ENCODE measurements around the gene IKZF5.

The IKZF5 gene, protein sequence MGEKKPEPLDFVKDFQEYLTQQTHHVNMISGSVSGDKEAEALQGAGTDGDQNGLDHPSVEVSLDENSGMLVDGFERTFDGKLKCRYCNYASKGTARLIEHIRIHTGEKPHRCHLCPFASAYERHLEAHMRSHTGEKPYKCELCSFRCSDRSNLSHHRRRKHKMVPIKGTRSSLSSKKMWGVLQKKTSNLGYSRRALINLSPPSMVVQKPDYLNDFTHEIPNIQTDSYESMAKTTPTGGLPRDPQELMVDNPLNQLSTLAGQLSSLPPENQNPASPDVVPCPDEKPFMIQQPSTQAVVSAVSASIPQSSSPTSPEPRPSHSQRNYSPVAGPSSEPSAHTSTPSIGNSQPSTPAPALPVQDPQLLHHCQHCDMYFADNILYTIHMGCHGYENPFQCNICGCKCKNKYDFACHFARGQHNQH

DNA sequence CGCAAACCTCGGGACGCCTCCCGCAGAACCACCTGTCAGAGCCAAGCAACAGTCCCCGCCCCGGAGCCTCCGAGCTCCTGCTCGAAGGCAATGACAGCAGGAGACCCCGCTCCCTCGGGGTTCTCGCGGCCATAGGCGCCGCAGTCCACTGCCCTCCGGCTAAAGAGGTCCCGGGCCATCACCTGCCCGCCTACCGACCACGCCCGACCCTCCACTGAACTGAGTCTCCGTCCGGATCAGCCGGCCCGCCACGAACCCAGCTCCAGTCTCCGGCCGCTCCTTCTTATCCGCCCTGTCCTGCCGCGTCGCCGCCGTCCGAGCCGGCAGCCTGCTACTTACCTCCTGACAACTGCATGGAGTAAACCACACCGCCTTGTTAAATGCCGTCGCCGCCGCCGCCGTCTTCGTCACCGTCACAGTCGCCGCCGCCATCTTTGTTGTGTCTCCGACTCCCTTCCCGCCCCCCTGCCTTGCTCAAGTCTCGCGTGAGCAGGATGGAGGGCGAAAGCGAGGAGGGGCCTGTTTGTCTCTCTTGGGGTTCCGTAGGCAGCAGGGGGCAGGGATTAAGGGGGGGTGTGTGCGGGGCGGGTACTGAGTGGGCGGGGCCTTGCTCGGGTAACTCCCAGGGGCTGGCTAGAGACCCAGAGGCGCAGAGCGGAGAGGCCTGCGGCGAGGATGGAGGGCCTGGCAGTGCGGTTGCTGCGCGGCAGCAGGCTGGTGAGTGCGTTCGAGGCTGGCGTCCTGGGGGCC, at the start of gene IKZF5, which contains the start of gene ACADSB:
Gene IKZF5 (minus strand): TSS at position 441 of the 750 bp plus-strand sequence. CDS start 10,170 bp downstream, outside the sequence.
Gene ACADSB (plus strand): TSS at position 652 of the 750 bp plus-strand sequence. CDS start 24 bp downstream, at position 676.
- DNase-seq (ENCODE audit: low read depth in 2 of 2): peak; percentile 96

DNA sequence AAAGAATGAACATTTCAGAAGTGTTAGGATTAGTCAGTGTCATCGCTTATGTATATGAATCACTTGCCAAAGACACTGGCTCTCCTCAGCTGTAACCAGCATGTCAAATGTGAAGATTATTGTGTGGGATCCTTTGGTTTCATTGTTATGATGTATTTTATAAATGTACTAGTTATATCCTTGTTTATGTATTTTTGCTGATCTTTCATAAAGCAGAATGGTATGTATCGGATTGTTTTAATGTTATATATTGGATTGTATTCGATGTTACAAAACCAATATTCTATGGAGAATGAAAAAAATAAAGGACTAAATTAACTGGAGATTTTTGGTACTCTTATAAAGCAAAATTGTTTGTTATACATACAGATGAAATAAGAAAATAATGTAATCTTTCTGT, 49.4 kb upstream of the IKZF5 start:
- no peak for DNase-seq (ENCODE audit: low read depth in 2 of 2)

DNA sequence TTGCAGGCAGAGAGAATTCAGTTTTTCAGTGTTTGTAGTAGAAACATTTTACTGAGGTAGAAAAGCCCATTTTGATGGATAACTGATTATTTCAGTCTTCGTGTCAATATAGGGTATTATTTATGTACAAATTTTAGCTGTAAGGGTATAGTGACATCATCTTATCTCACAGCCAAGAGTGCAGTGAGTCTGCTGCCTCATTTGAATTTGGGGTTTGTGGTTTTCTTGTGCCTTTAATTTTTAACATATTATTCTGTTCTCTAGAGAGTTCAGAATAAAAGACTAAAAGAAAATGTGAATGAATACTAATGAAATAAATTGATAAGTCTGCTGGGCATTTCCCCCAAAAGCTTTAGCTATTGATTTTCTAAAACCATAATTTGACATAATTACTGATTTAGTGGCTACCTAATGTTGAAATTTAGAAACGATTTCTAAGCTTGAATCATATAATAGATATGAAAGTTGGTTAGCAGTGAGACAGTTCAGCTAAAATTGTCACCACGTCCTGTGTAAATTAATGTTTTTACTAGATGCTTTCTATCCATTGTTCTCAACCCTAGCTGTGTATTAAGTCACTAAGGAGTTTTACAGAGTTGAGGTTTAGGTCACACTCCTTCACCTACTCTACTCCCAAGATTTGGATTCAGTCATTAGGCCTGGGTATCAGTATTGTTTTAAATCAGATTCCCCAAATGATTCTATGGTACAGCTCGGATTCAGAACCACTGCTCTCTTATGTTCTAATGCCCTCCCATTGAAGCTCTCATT, 37.6 kb upstream of the IKZF5 start:
- no peak for DNase-seq (ENCODE audit: low read depth in 2 of 2)

DNA sequence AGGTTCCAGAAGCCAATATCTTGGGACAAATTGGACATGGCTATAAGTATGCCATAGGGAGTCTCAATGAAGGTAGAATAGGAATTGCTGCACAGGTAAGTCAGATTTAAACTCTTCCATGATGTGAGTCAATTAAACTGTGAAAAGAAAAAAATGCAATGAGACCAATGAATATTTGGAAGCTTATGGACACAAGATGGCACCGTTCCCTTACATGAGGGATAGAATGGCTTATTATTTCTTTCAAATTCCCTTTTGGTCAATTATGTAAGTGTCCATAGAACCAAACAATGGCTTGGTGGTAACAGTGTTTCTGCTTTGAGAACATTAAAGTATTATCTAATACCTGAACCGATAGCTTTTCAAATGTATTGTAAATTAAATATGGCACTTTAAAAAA, 35.8 kb upstream of the IKZF5 start:
- DNase-seq (ENCODE audit: low read depth in 2 of 2): no peak

DNA sequence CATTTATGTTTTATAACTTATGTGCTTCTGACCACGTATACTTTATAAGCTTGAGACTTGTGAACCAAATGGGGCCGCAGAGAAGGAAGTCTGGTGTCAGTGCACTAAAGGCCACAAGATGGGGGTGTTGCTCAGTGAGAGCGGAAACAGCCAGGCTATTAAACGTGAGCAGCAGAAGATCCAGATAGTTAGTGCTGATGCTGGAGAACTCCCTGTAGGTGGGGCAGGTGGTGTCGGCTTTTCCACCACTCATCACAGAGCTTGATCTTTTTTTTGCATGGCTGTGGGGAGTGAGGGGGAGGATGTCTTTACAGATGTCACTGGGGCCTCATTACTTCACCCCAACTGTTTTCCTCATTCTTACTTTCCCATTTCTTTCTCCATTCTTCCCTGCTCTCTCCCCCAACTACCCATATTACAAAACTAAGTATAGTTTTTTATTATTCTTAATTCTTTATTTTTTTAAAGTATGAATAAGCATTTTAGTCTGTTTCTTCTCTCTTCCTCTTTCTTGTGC, 34.9 kb upstream of the IKZF5 start:
- DNase-seq (ENCODE audit: low read depth in 2 of 2): peak; percentile 18 to 20

DNA sequence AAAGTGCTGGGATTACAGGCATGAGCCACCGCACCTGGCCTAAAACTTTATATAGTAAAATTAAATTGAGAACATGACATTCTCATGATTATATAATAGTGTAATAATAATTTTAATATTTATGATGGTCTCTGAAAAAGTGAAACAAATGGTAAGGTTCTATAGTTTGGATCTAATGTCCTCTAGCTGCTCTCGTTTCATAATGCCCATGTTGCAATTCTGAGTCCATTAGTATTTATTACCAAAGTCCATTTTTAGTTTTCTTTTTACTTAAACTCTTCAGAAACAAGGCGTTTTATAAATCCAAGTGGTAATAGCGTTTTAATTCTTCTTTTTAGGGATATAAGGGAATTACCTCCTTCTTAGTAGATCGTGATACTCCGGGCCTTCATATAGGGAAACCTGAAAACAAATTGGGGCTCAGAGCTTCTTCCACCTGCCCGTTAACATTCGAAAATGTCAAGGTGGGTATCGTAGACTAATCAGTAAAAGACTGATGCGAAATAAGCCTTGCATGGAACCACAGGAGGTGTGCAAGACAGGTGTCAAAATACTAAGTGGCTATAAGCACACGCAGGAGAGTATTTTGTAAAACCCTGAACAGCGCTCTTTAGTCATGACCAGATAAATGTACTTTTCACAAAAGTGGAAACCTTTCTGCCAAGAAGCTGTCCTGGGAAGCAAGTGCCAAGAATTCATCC, 34.3 kb upstream of the IKZF5 start:
- DNase-seq (ENCODE audit: low read depth in 2 of 2): no peak

DNA sequence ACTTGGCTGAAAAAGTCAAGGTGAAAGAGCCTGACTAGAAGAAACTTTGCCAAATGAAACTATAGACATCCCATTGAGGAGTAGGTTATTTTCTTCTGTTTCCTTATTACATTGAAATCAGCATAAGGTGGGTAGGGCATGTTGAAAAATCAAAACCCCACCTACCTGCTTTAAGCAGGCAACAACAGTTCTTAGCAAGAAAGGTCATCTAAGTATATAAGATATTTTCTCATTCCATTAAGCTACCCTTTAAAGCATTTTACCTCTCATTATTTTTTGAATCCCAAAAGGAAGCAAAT, 31.0 kb upstream of the IKZF5 start:
- no peak for DNase-seq (ENCODE audit: low read depth in 2 of 2)

DNA sequence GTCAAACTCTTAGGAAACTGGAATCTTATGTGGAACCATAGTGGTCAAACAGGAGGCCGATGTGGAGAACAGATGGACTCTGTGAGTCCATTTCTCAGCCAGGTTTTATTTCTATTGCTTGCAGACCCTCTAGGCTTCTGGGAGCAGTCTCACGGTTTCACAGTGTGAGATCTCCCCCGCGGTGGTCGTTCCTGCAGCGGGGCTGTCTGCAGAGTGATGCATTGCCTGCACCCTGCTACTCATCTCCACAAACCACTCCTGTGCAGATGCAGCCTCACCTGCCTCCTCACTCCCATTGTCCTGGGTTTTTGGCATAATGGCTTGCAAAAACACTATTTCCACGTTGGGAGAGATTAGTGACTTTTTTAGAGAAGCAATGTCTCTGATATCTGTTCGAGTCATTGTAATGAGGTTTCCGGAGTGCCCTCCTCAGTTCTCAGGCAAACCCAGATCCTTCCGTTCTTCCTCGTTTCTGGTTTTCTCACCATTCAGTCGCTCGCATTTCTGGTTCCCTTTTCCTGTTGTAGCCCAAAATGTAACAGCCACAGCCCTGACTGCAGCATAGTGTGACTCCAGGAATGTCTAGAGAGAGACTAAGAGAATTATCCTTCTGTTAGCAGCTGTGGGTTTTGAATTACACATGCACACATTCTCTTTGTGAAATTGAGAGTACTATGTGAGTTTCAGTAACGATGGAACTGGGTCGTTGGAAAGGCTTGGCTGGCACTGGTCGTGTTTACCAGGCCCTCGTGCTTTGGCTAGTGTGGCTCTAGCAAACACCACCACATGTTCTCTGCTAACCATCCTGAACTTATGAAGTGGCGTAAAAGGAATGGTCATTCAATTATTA, 30.4 kb upstream of the IKZF5 start:
- no peak for DNase-seq (ENCODE audit: low read depth in 2 of 2)

DNA sequence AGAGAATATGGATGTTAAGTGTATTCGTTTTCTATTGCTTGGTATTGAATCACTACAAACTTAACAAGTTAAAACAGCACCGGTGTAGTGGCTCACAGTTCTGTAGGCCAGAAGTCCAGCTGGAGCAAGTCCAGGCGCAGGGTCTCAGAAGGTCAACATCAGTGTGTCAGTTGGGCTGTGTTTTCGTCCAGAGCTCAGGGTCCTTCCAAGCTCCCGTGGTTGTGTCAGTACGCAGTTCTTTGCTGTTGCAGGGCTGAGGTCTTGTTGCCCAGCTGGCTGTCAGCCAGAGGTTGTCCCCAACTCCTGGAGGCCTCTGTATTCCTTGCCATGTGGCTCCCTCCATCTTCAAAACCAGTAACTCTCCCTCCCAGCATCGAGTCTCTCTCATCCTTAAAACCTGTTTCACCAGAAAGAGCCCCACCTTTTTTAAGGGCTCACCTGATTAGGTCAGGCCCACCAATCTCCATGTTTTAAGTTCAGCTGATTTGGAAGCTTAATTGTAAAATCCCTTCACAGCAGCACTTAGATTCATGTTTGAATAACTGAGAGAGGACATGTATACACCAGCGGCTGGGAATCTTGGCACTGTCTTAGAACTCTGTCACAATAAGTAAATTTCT, 27.0 kb upstream of the IKZF5 start:
- DNase-seq (ENCODE audit: low read depth in 2 of 2): no peak

DNA sequence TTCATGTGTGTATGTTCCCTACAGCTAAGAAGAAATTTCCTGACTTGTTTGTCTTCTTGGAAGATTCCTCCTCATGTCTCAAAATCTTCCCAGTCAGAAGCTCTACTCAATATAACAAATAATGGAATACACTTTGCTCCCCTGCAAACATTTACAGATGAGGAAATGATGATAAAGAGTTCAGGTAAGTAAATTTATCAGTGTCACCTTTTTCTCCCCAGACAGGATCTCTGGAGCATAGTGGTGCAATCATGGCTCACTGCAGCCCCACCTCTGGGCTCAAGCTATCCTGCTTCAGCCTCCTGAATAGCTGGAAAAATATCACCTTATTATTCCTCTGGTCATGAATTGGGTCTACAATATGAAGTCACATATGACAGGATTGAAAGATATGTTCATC, 25.7 kb upstream of the IKZF5 start:
- DNase-seq (ENCODE audit: low read depth in 2 of 2): no peak

DNA sequence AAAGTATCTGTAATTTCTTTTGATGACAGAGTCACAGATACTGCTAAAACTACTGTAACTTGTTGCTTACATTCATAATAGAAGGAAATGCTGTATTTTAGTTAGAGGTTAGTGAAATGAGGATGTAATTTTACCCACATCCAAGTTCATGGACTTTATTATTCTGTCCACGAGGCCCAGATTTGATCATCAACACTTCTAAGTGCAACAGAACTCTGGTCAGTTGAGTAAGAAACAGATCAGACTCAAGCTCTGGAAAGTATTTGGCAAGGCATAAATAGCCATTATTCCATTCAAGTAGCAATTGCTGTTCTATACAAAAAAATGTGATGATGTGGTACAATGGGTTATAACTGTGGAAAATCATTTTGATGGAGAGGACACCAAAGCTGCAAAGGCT, 22.5 kb upstream of the IKZF5 start:
- DNase-seq (ENCODE audit: low read depth in 2 of 2): no peak

DNA sequence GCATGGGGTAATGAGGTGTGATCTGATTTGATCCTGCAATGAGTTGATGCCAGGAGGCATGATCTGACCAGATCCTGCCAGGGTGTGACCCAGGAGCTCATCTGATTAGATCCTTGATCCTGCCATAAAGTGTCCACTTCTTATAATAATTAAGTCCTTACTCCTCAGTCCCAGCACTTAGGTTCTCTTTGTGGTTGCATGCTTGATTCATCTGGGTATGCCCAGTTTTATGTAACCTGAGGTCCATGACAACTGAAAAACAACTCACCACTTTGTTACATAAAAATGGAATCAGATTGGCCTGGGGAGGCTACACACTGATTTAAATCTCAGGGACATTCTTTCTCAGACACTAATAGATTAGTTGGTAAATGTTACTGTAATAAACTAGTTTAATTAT, 19.3 kb upstream of the IKZF5 start:
- no peak for DNase-seq (ENCODE audit: low read depth in 2 of 2)

DNA sequence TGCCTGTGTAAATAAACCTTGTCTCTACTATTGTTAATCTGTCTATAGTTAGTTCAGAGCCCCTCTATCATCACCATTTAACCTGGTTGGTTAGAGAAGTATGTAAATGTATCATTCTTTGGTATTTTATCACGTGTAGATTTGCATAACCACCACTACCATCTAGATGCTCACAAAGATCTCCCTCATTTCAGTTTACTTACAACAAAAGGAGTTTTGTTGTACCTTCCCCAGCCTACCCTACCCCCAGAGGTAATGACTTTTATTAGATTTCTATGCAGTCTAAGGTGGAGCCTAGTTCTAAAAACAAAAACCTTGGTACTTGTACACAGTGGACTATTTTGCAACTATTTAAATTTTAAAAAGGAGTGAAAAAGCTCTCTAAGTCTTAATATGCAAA, 17.7 kb upstream of the IKZF5 start:
- DNase-seq (ENCODE audit: low read depth in 2 of 2): no peak

DNA sequence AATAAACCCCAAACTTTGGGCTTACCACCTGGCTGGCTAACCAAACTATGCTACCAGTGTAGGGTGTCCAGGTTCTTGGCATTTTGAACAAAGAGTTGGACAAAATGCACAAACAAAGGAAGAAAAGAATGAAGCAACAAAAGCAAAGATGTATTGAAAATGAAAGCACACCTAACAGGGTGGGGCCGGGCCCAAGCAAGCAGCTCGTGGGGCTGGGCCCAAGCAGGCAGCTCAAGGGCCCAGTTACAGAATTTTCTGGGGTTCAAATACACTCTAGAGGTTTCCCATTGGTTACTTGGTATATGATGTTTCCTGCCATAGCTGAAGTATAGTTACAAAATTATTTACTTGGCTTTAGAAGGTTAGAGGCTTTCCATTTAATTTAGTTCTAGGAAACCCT, 15.9 kb upstream of the IKZF5 start:
- no peak for DNase-seq (ENCODE audit: low read depth in 2 of 2)

DNA sequence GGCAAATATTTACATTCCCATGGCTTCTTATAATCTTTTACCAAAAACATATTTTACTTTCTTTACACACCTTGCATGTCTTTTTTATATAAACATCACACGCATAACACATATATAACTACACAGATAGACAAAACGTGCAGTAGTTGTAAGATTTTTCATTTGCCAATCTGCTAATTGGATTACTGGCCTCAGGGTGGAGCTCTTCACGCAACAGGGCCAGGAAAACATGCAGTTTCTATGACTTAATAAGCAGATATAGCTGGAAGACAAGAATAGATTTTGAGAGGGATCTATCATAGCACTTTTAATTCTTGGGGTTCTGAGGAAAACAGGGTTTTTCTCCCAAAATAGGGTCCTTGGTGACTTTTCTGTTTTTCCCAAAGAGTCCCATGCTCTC, 12.9 kb upstream of the IKZF5 start:
- no peak for DNase-seq (ENCODE audit: low read depth in 2 of 2)

DNA sequence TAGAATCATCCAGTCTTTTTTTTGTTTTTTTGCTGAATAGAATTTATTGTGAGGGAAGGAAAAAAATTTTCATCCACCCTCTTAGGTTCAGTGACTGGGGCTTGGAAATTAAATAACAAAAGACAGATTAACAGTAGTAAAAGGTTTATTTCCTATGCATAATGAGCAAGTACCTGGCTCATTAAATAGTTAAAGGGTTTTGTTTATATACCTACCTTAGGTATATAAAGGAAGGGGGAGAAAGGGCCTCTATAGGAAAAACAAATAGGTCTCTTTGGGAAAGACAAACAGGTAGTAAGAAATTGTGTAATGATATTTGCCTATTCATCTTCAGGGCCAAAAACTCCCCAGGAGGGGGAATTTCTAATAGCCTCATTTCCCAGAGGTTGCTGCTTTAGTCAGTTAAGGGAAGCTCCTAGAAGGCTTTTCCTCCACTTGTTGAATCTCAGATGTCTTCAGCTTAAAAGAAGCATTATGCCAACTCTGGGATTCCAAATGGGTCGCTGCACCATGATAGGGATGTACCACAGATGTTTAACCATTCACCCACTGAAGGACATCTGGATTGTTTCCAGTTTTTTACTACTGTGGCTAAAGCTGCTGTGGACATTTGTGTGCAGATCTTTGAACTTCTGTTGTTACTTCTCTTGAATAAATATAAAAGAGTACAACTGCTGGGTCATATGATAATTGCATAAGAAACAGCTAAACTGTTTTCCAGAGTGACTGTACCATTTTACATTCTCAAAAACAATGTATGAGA, 11.5 kb upstream of the IKZF5 start:
- DNase-seq (ENCODE audit: low read depth in 2 of 2): no peak

DNA sequence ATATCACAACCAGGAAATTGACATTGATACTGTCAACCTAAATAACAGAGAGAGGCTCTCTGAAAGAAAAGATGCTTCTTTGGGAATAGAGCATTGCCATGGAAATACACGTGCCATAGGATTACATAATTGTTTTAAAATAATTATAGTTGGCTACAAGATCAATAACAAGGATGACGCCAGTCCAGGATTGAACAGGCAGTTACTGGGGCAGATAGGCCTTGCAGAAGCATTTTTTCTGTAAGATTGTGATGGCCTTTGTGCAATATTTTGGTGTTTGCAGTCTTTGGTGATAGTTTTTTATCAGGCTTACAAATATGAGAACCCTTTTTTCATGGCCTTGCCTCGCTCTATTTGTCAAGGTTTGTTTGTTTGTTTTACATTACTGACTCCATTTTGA, 10.7 kb upstream of the IKZF5 start:
- DNase-seq (ENCODE audit: low read depth in 2 of 2): no peak

DNA sequence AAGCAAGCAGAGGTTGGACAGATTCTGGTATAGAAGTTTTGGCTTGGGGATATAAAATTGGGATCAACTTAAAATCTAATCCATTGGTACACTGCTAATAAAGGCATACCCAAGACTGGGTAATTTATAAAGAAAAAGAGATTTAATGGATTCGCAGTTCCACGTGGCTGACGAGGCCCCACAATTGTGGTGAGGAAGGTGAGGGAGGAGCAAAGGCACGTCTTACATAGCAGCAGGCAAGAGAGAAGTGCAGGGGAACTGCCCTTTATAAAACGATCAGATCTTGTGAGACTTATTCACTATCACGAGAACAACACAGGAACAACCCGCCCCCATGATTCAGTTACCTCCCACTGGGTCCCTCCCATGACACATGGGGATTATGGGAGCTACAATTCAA, 9.9 kb upstream of the IKZF5 start:
- no peak for DNase-seq (ENCODE audit: low read depth in 2 of 2)

DNA sequence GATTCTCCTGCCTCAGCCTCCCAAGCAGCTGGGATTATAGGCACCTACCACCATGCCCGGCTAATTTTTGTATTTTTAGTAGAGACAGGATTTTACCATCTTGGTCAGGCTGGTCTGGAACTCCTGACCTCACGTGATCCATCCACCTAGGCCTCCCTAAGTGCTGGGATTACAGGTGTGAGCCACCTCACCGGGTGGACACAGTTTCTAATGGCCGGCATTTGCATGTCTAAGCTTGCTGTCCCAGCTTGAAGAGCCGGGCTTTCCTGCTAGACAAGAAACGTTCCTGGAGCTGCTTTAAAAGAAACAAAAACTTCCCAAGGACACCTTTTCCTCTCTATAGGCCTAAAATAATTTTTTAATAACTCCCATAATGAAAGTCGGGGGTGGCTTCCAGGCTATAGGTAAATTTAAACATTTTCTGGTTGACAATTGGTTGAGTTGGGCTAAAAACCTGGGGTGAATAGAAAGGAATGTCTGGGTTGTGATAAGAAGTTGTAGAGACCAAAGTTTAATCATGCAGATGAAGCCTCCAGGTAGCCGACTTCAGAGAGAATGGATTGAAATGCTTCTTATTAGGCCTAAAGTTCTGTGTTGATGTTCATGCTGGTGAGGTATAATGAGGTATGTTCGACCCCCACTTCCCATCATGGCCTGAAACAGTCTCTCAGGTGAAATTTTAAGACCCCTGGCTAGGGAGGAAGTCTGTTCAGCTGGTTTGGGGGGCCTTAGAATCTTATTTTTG, 9.0 kb upstream of the IKZF5 start:
- no peak for DNase-seq (ENCODE audit: low read depth in 2 of 2)

All from fibroblast of skin of left quadriceps (primary cell).